Osteoblast (primary cell): ENCODE measurements around the gene TCHH. TPM values are rescaled to one million over a fixed set of nuclear protein-coding genes. Genes with fewer than 3 reads are reported as not detected.
"Not testable (repeated sequence)": the region's sequence is repeated elsewhere in the genome, so short reads cannot be mapped to it uniquely, and the experiment has no call there.

Source experiments
- DNase-seq: peaks from one replicate; pipeline ENCODE4 v3.0.0; 2011; ENCODE audit warnings: low spot score, mixed read lengths; ENCODE audit not compliant: insufficient read length; ENCODE audit errors: missing footprints
- H2AFZ ChIP-seq: 2 replicates; pipeline ENCODE4 v1.6.0; 2011; ENCODE audit warnings: mild to moderate bottlenecking, low read length
- H3K27ac ChIP-seq: 2 replicates; pipeline ENCODE4 v1.5.1; 2011; ENCODE audit warnings: mild to moderate bottlenecking, low read depth, low read length, moderate library complexity
- H3K27me3 ChIP-seq: 2 replicates; pipeline ENCODE4 v1.6.0; 2012; ENCODE audit warnings: mild to moderate bottlenecking, control low read depth, inconsistent platforms, low read length, moderate library complexity; ENCODE audit not compliant: insufficient read depth
- H3K36me3 ChIP-seq: 2 replicates; pipeline ENCODE4 v1.5.1; 2011; ENCODE audit warnings: mild to moderate bottlenecking, low read length, control low read depth, moderate library complexity; ENCODE audit not compliant: insufficient read depth
- H3K4me1 ChIP-seq: 2 replicates; pipeline ENCODE4 v1.5.1; 2011; ENCODE audit warnings: mild to moderate bottlenecking, low read length, control low read depth, moderate library complexity; ENCODE audit not compliant: insufficient read depth
- H3K4me2 ChIP-seq: 2 replicates; pipeline ENCODE4 v1.6.0; 2011; ENCODE audit warnings: mild to moderate bottlenecking, low read length; ENCODE audit not compliant: insufficient read depth
- H3K4me3 ChIP-seq: fragments of 200-600 bp; sonication (generic); 3 replicates; pipeline ENCODE4 v1.5.1; 2012; ENCODE audit warnings: mild to moderate bottlenecking, low read length, inconsistent platforms; ENCODE audit not compliant: insufficient read depth
- H3K79me2 ChIP-seq: 2 replicates; pipeline ENCODE4 v1.6.0; 2012; ENCODE audit warnings: mild to moderate bottlenecking, low read length, control low read depth, inconsistent platforms; ENCODE audit not compliant: insufficient read depth
- H3K9me3 ChIP-seq: 2 replicates; pipeline ENCODE4 v1.5.1; 2011; ENCODE audit warnings: low read depth, low read length, control low read depth
- H4K20me1 ChIP-seq: 2 replicates; pipeline ENCODE4 v1.6.0; 2012; ENCODE audit warnings: mild to moderate bottlenecking, low read length, control low read depth; ENCODE audit not compliant: insufficient read depth
- total RNA-seq: library from RNA; depleted of rRNA; stranded (reverse); fragments of >200 nt; gene quantifications from 2 replicates; pipeline ENCODE4 v1.2.3, GENCODE V29; 2012
- TF ChIP-seq, protein P1 (sequence below): IDR thresholded peaks from 2 replicates; pipeline ENCODE4 v1.5.1; 2011; ENCODE audit warnings: mild to moderate bottlenecking, low read depth, low read length, moderate library complexity; ENCODE audit errors: extremely low read depth

Gene TCHH
- total RNA-seq, 1 donor = not detected

DNA sequence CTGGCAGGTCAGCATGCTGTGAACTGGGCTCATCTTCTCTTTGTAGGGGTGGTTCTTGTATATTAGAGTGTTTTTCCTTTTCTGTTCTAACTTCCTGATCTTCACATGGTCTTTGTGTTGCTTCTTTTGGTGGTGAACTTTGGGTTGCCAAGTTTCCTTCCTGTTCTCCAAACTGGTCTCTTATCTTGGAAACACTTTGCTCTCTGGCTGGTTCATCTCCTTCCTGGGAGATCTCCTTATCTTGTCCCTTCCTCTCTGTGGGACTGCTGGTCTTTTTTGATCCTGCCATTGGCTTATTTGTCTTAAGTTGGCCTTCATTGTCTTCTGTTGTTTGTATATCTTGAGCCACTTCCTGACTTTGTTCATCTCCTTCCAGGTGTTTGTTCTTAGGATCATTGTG lies 28.5 kb downstream of the TCHH start:
- no peak for DNase-seq
- H3K4me3 ChIP-seq = no peak overlapping the region
- no peak overlapping the region for H3K27ac ChIP-seq
- H3K36me3 ChIP-seq = no peaks in the 10 kb centered on the region
- peaks cover 9% of the 10 kb centered on the region for H3K27me3 ChIP-seq
- no peaks in the 10 kb centered on the region for H3K9me3 ChIP-seq
- no peak overlapping the region for H3K4me2 ChIP-seq
- H3K4me1 ChIP-seq = no peaks in the 10 kb centered on the region
- TF ChIP-seq, protein P1, sequence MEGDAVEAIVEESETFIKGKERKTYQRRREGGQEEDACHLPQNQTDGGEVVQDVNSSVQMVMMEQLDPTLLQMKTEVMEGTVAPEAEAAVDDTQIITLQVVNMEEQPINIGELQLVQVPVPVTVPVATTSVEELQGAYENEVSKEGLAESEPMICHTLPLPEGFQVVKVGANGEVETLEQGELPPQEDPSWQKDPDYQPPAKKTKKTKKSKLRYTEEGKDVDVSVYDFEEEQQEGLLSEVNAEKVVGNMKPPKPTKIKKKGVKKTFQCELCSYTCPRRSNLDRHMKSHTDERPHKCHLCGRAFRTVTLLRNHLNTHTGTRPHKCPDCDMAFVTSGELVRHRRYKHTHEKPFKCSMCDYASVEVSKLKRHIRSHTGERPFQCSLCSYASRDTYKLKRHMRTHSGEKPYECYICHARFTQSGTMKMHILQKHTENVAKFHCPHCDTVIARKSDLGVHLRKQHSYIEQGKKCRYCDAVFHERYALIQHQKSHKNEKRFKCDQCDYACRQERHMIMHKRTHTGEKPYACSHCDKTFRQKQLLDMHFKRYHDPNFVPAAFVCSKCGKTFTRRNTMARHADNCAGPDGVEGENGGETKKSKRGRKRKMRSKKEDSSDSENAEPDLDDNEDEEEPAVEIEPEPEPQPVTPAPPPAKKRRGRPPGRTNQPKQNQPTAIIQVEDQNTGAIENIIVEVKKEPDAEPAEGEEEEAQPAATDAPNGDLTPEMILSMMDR = no peak
- H2AFZ ChIP-seq = no peak overlapping the region
- no peaks in the 10 kb centered on the region for H4K20me1 ChIP-seq
- H3K79me2 ChIP-seq = no peaks in the 10 kb centered on the region

DNA sequence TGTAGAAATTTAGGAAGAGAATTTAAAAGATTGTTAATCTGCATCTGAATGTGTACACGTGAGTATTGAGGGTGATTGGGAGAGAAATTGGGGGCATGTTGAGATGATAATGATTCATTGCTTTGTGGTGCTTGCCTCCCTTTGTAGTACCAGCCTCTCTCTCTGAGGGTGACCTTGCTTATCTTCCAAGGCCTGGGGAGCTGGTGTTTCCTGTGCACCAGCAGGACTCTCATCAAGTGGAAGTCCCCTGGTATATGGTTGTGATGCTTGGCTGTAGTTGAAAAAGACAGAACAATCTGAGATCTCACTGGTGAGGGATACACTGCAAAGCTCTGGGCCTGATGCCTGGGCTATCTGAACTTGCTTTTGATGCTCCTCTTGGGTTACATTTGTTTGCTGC lies 30.4 kb downstream of the TCHH start:
- Histone ChIP-seq H3K4me1 (no peaks in the 10 kb centered on the region), H3K79me2 (no peaks in the 10 kb centered on the region), H4K20me1 (no peaks in the 10 kb centered on the region), H2AFZ (no peak overlapping the region), H3K36me3 (no peaks in the 10 kb centered on the region), H3K4me3 (no peak overlapping the region), H3K27me3 (peaks cover 9% of the 10 kb centered on the region), H3K9me3 (no peaks in the 10 kb centered on the region), H3K27ac (no peak overlapping the region), H3K4me2 (no peak overlapping the region)
- TF ChIP-seq, protein P1 = no peak
- no peak for DNase-seq

DNA sequence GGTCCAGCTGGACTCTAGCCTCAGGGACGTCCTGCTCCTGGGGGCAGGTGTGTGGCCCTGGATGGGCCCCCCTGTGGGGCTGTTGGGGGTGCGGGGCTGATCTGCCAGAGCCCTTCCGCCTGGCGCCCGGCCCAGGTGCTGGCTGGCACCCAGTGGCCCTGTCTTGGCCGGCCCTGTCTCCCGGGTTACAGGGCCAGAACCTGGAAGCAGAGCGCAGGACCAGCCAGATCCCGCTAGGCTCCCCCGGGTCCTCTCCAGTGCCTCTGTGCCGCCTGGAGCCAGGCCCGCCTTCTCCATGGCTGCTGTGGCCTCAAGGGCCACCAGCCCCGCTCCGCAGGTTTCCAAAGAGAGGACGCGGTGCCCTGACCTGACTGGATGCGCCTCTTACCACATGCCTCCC lies 34.2 kb downstream of the TCHH start:
- not testable (repeated sequence) for H4K20me1 ChIP-seq, H3K27me3 ChIP-seq, H3K4me3 ChIP-seq, H3K36me3 ChIP-seq, H3K27ac ChIP-seq, DNase-seq, H3K9me3 ChIP-seq, H3K79me2 ChIP-seq, H3K4me2 ChIP-seq, H3K4me1 ChIP-seq, H2AFZ ChIP-seq

DNA sequence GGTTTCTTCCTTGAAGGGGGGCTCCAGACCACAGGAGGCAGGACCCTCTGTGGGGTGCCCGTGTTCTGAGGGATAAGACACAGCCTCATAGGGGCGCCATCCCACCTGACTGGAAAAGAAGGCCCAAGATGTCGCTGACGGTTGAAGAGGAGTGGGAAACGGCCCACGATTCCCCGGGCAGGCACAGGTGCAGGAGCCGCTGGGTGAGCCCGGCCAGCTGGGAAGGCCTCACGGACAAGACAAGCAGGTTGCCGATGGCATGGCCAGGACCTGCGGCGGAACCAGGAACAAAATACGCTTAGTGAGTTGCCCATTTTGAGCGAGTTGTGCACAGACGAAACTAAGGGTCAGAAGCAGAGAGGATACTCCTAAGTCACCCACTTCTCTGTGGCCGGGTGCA lies 34.8 kb downstream of the TCHH start:
- not testable (repeated sequence) for H3K4me2 ChIP-seq, H3K9me3 ChIP-seq, H3K4me3 ChIP-seq, H3K27me3 ChIP-seq, H3K36me3 ChIP-seq, H3K27ac ChIP-seq, H2AFZ ChIP-seq, DNase-seq, H3K4me1 ChIP-seq, H3K79me2 ChIP-seq, H4K20me1 ChIP-seq

DNA sequence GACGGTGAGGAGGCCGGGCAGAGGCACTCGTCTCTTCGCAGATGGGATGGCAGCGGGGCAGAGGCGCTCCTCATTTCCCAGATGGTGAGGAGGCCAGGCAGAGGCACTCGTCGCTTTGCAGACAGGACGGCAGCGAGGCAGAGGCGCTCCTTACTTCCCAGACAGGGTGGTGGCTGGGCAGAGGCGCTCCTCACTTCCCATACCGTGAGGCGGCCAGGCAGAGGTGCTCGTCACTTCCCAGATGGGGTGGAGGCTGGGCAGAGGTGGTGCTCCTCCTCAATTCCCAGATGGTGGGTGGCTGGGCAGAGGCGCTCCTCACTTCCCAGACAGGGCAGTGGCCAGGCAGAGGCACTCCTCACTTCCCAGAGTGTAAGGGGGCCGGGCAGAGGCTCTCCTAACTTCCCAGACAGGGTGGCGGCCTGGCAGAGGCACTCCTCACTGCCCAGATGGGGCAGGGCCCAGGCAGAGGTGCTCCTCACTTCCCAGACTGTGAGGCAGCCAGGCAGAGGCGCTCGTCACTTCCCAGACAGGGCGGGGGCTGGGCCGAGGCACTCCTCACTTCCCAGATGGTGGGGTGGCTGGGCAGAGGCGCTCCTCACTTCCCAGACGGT lies 36.3 kb downstream of the TCHH start:
- Histone ChIP-seq H3K36me3 (no peaks in the 10 kb centered on the region), H3K27me3 (peaks cover 3% of the 10 kb centered on the region), H2AFZ (no peak overlapping the region), H3K4me3 (no peak overlapping the region), H3K4me2 (no peak overlapping the region), H3K9me3 (no peaks in the 10 kb centered on the region), H4K20me1 (no peaks in the 10 kb centered on the region), H3K79me2 (no peaks in the 10 kb centered on the region), H3K4me1 (no peaks in the 10 kb centered on the region), H3K27ac (no peak overlapping the region)
- TF ChIP-seq, protein P1 = no peak
- no peak for DNase-seq
